IPS-NIHi7 (cell line): ENCODE data around the gene ATF1.
"Not testable (repeated sequence)": the region's sequence is repeated elsewhere in the genome, so short reads cannot be mapped to it uniquely, and the experiment has no call there.

Experiments
- DNase-seq: peaks from one replicate; pipeline ENCODE4 v3.0.0; 2012; ENCODE audit warnings: mixed read lengths; ENCODE audit errors: extremely low spot score

Gene ATF1

DNA sequence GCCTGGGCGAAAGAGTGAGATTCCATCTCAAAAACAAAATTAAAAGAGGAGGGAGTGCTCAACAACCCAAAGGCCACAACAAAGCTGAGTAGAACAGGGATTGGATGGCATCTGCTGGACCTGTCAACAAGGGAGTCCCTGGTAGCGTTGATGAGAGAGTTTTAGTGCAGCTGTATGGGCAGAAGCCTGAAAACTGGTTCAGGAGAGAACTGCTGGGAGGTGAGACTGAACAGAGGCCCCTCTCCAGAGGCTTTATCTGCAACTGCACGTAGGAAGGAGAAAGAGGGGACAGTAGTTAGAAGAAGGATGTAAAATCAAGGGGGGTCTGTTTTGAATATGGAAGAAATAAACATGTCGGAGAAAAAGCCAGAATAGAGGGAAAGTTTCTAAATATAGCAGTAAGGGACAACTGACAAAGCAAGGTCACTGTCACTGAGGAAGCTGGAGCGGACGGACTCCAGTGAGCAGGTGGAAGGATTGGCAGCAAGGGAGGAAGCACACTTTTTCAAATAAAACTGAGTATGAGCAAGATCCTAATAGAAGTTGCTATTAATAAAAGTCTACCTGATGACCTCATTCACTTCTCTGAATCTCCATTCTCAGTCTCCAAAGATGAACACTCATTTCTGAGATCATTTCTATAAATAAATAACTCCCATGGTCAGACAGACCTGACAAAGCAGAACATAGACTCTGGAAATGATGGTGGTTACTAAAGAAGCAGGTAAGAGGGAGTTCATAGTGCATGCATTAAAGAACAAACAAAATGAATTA lies 11.8 kb upstream of the ATF1 start:
- DNase-seq, result no peak

DNA sequence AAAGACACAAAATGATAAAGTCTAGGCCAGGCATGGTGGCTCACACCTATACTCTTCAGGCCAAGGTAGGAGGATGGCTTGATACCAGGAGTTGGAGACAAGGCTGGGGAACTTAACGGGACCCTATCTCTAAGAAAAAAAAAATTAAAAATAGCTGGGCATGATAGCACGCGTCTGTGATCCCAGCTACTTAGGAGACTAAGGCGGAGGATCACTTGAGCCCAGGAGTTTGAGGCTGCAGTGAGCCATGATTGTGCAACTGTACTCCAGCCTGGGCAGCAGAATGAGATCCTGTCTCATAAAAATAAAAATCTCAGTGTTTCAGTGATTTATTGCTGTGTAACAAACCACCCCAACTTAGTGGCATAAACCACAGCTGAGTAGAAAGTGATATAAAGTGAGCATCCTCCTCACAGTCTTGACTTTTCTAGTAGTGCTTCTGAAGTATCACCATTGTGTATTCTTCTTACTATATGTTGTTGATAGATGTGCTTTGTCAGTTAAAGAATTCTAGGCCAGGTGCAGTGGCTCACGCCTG lies 10.6 kb upstream of the ATF1 start:
- DNase-seq, result no peak

GRCh38 chr12:50764286-50765094 lies 589 bp downstream of the ATF1 start:
- DNase-seq, result peak; percentile 64

GRCh38 chr12:50765095-50765911 lies 1.4 kb downstream of the ATF1 start:
- peak; percentile 56 for DNase-seq

DNA sequence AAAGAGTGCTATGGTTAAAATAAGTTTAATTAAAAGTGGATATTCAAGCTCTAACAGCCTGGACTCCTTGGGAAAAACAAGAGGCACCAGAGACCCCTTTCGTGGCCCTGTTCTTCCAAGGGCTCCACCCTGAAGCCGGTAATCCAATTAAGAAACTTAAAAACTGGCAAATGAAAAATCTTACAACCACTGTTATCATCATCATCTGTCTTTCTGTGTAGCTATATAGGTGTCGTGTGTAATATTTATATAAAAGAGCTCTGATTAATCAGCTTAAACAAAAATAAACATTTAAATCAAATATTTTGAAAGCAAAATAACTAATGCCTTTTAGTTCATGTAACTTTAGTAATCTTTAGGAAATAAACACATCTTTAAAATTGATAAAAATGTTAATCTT lies 4.5 kb downstream of the ATF1 start:
- DNase-seq, result no peak

GRCh38 chr12:50768813-50769212 lies 4.9 kb downstream of the ATF1 start:
- DNase-seq, result not testable (repeated sequence)

DNA sequence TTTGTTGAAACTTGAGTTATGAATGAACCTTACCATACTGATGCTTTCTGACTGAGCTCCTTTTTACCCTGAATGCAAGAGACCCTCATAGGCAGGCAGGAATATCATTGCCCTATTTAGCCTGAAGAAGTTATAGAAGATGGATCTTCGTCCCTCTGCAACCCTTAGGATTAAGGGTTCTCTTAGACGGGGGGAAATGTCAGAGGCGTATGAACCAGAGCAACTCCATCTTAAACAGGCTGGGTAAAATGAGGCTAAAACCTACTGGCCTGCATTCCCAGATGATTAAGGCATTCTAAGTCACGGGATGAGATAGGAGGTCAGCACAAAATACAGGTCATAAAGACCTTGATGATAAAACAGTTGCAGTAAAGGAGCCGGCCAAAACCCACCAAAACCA lies 7.5 kb downstream of the ATF1 start:
- no peak for DNase-seq

DNA sequence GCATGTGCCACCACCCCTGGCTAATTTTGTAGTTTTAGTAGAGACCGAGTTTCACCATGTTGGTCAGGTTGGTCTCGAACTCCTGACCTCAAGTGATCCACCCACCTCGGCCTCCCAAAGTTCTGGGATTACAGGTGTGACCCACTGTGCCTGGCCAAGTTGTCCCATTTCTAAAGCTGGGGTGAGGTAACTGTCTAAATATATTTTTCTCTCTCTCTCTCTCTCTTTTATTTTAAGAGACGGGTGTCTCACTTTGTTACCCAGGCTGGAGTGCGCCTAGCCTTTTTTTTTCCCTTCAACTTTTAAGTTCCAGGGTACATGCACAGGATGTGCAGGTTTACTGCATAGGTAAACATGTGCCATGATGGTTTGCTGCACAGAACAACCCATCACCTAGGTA lies 8.6 kb downstream of the ATF1 start:
- no peak for DNase-seq

GRCh38 chr12:50772877-50773276 lies 9.0 kb downstream of the ATF1 start:
- no peak for DNase-seq

DNA sequence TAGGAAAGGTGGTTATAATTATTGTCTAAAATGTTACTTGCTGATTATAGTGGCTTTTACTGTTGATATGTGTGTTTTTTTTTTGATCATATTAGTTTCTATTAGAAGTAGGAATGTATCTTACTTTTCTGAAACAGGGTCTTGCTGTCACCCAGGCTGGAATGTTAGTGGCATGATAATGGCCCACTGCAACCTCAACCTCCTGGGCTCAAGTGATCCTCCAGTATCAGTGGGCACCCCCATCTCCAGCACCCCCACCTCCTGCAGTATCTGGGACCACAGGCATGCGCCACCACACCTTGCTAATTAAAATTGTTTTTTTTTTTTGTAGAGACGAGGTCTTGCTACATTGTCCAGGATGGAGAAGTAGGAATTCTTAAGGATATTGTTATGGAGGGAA lies 11.3 kb downstream of the ATF1 start:
- no peak for DNase-seq

- DNase-seq, result no peak
These were observed 13.1 kb downstream of the ATF1 start for GRCh38 chr12:50776749-50777728.

DNA sequence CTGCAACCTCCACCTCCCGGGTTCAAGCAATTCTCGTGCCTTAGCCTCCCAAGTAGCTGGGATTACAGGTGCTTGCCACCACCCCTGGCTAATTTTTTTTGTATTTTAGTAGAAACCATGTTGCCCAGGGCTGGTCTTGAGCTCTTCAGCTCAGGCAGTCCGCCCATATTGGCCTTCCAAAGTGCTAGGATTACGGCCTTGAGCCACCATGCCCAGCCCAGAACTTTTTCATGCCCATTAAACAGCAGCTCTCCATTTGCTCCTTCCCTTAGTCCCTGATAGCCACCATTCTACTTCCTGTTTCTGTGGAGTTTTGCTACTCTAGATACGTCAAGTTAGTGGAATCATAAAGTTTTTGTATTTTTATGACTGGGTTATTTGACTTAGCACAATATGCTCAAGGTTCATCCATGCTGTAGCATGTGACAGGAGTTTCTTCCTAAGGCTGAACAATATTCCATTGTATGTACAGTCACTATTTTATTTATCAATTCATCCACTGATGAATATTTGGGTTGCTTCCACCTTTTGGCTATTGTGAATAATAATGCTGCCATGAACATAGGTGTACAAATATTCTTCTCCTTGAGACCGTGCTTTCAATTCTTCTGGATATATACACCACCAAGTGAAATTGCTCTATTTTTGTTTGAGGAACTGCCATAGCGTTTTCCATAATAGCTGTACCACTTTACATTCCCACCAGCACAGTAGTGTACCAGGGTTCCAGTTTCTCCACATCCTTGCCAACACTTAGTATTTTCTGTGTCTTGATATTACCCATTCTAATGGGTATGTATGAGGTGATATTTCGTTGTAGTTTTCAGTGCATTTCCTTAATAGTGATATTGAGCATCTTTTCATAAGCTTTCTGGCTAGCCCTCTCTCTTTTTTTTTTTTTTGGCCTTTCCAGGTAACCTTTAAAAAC lies 15.0 kb downstream of the ATF1 start:
- no peak for DNase-seq

DNA sequence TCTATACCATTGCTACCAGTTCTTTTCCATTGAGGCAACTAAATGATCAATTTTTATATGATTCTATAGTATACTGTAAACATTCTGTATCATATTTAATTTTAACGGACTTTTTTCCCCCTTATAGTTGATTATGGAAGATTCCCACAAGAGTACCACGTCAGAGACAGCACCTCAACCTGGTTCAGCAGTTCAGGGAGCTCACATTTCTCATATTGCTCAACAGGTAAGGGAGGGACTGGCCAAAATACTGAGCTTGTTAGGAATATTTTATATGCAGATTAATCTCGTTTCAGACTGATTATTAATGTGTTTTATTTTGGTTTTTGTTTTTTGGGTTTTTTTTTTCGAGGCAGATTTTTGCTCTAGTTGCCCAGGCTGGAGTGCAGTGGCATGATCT lies 16.1 kb downstream of the ATF1 start:
- DNase-seq, result no peak

- no peak for DNase-seq
These were observed 20.6 kb downstream of the ATF1 start for GRCh38 chr12:50784501-50784900.

DNA sequence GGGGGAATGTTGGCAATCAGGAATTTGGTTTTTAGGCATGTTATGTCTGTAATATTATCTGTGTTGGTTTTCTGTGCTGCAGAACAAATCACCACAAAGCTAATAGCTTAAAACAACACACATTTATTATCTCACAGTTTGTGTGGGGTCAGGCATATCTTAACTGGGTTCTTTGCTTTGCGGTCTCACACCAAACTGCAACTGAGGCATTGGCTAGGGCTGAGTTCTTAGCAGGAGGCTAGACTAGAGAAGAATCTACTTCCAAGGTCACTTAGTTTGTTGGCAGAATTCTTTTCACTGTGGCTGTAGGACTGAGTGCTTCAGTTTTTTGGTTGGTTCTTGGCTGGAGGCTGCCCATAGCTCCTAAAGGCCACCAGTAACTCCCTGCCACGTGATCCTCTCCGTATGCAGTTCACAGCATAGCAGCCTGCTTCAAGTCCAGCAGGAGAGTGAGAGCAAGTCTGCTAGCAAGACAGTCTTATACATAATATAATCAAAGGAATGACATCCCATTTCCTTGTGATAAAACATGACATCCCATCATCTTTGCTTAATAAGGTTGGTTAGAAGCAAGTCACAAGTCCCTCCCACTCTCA lies 21.6 kb downstream of the ATF1 start:
- DNase-seq, result no peak

GRCh38 chr12:50786498-50787231 lies 22.8 kb downstream of the ATF1 start:
- DNase-seq, result peak; percentile 18

GRCh38 chr12:50787618-50788017 lies 23.7 kb downstream of the ATF1 start:
- no peak for DNase-seq

- DNase-seq, result no peak
These were observed 24.7 kb downstream of the ATF1 start for GRCh38 chr12:50788561-50788960.

DNA sequence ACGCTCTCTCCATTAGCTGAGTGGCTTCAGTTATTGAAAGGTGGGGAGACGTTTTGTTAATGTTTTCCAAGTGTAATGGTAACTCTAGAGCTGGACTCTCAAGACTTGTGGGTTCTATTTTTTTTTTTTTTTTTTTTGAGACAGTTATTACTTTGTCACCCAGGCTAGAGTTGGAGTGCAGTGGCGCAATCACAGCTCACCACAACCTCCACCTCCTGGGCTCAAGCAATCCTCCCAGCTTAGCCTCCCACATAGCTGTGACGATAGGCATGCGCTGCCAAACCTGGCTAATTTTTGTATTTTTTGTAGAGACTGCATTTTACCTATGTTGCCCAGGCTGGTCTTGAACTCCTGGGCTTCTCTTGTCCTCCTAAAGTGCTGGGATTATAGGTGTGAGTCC lies 26.2 kb downstream of the ATF1 start:
- DNase-seq, result no peak
